SH-SY5Y (cell line): ENCODE results near the gene PGA4.

Experiments used
- GATA2 ChIP-seq: IDR thresholded peaks from 2 replicates; pipeline ENCODE4 v1.6.1; 2011; ENCODE audit warnings: mild to moderate bottlenecking, low read depth, low read length
- GATA3 ChIP-seq: IDR thresholded peaks from 2 replicates; pipeline ENCODE4 v1.6.1; 2011; ENCODE audit warnings: low read depth, mild to moderate bottlenecking, low read length, moderate library complexity

DNA sequence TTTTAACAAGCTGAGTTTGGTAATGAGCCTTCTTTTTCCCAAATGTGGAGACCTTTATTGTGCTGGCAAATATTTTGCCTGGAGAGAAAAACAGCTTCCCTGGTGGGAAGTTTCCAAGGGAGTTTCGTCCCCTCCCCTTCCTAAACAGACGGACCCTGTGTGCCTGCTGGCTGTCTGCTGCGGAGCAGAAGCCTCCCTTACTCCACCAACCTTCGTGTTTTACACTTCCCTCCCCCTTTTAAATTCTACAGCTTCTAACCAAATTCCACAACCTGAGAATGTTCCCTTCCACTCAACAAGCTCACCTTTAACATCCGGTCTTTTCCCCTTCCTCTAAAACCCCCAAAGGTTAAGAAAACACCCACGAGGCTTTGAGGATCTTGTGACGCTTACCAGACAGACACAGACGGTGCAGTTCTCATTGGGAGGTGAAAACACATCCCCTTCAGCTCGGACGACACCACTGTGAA is 55.9 kb downstream of the PGA4 start:
- TF ChIP-seq GATA2 = no peak
- TF ChIP-seq GATA3 = no peak
